DOHH2 (cell line): ENCODE data around the gene ADAMTS2.

ENCODE experiments used
- H3F3A ChIP-seq: fragments of 200-600 bp; sonication (generic), shearing (Covaris generic); 2 replicates; pipeline ENCODE4 v1.6.0; 2016; ENCODE audit warnings: antibody characterized with exemption, mild to moderate bottlenecking; ENCODE audit not compliant: control insufficient read depth, insufficient read depth
- H3K27ac ChIP-seq: fragments of 200-600 bp; sonication (generic); 2 replicates; pipeline ENCODE4 v1.5.1; 2014; ENCODE audit warnings: low read depth, mild to moderate bottlenecking, low read length, moderate library complexity
- H3K27me3 ChIP-seq: fragments of 200-600 bp; sonication (generic); 2 replicates; pipeline ENCODE4 v1.6.1; 2014; ENCODE audit warnings: mild to moderate bottlenecking, low read length, mixed read lengths; ENCODE audit not compliant: control insufficient read depth
- H3K36me3 ChIP-seq: fragments of 200-600 bp; sonication (generic); 2 replicates; pipeline ENCODE4 v1.6.1; 2014; ENCODE audit warnings: mild to moderate bottlenecking, low read length, moderate library complexity, mixed read lengths; ENCODE audit not compliant: control insufficient read depth
- H3K4me1 ChIP-seq: fragments of 200-600 bp; sonication (generic); 2 replicates; pipeline ENCODE4 v1.6.1; 2014; ENCODE audit warnings: mild to moderate bottlenecking, low read length, mixed read lengths; ENCODE audit not compliant: control insufficient read depth
- H3K4me2 ChIP-seq: fragments of 200-600 bp; sonication (generic); 2 replicates; pipeline ENCODE4 v1.6.0; 2014; ENCODE audit warnings: mild to moderate bottlenecking, low read length, moderate library complexity
- H3K4me3 ChIP-seq: fragments of 200-600 bp; sonication (generic); 2 replicates; pipeline ENCODE4 v1.5.1; 2014; ENCODE audit warnings: mild to moderate bottlenecking, low read length, mixed read lengths
- H3K79me2 ChIP-seq: fragments of 200-600 bp; sonication (generic); 2 replicates; pipeline ENCODE4 v1.6.1; 2014; ENCODE audit warnings: mild to moderate bottlenecking, low read length, mixed read lengths; ENCODE audit not compliant: control insufficient read depth
- H3K9me2 ChIP-seq: fragments of 200-600 bp; sonication (generic); replicated peaks from 2 replicates; pipeline ENCODE4 v1.6.1; 2014; ENCODE audit warnings: mild to moderate bottlenecking, low read length, mixed read lengths; ENCODE audit not compliant: control insufficient read depth
- H3K9me3 ChIP-seq: fragments of 200-600 bp; sonication (generic); 2 replicates; pipeline ENCODE4 v1.6.1; 2014; ENCODE audit warnings: antibody characterized with exemption, low read length, mixed read lengths; ENCODE audit not compliant: control insufficient read depth, insufficient read depth
- H4K20me1 ChIP-seq: fragments of 200-600 bp; sonication (generic); 2 replicates; pipeline ENCODE4 v1.6.0; 2014; ENCODE audit warnings: low read depth, mild to moderate bottlenecking, antibody characterized with exemption, low read length, moderate library complexity; ENCODE audit not compliant: control insufficient read depth, insufficient read depth
- EZH2phosphoT487 ChIP-seq: fragments of 200-600 bp; sonication (generic); IDR thresholded peaks from 2 replicates; pipeline ENCODE4 v1.6.1; 2017; ENCODE audit warnings: borderline replicate concordance, mild to moderate bottlenecking, antibody characterized with exemption, low read length, moderate library complexity, mixed read lengths
- TF ChIP-seq, protein P1 (sequence below): fragments of 200-600 bp; sonication (generic); IDR thresholded peaks from one replicate; pipeline ENCODE4 v1.5.1; 2014; ENCODE audit warnings: antibody characterized with exemption, mild to moderate bottlenecking, low read depth, low read length; ENCODE audit not compliant: poor library complexity, severe bottlenecking

The ADAMTS2 gene

GRCh38 chr5:179141867-179142266, 203.4 kb downstream of the ADAMTS2 start:
- no peaks in the 10 kb centered on the region for H3K36me3 ChIP-seq
- H3K4me2 ChIP-seq, result no peak overlapping the region
- H3K9me3 ChIP-seq, result no peaks in the 10 kb centered on the region
- TF ChIP-seq, protein P1, sequence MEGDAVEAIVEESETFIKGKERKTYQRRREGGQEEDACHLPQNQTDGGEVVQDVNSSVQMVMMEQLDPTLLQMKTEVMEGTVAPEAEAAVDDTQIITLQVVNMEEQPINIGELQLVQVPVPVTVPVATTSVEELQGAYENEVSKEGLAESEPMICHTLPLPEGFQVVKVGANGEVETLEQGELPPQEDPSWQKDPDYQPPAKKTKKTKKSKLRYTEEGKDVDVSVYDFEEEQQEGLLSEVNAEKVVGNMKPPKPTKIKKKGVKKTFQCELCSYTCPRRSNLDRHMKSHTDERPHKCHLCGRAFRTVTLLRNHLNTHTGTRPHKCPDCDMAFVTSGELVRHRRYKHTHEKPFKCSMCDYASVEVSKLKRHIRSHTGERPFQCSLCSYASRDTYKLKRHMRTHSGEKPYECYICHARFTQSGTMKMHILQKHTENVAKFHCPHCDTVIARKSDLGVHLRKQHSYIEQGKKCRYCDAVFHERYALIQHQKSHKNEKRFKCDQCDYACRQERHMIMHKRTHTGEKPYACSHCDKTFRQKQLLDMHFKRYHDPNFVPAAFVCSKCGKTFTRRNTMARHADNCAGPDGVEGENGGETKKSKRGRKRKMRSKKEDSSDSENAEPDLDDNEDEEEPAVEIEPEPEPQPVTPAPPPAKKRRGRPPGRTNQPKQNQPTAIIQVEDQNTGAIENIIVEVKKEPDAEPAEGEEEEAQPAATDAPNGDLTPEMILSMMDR, result no peak
- TF ChIP-seq EZH2phosphoT487, result no peak
- H3K4me1 ChIP-seq, result no peaks in the 10 kb centered on the region
- no peaks in the 10 kb centered on the region for H3K79me2 ChIP-seq
- H3K27ac ChIP-seq, result no peak overlapping the region
- no peaks in the 10 kb centered on the region for H3K27me3 ChIP-seq
- no peaks in the 10 kb centered on the region for H4K20me1 ChIP-seq
- no peak overlapping the region for H3K4me3 ChIP-seq
- H3K9me2 ChIP-seq, result no peaks in the 10 kb centered on the region
- H3F3A ChIP-seq, result no peaks in the 10 kb centered on the region

DNA sequence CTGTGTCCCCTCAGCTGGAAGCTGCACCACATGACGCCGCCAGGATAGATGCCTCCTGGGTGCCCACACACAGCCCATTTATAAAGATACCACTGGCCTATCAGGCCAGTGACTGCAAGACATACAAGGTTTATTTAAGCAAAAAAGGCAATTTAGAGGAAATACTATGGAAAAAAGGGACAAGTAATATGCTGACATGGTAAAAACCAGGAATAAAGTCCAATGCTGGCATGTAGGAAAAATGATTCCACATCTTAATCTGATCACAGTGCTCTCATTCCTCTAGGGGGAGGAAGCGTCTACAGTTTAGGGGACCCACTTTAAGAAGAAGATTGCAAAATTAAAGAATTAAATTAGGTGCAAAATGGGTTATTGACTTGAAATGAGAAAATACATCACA, 205.0 kb downstream of the ADAMTS2 start:
- no peaks in the 10 kb centered on the region for H3K9me3 ChIP-seq
- no peaks in the 10 kb centered on the region for H3F3A ChIP-seq
- TF ChIP-seq, protein P1, result no peak
- no peak for TF ChIP-seq EZH2phosphoT487
- no peaks in the 10 kb centered on the region for H3K36me3 ChIP-seq
- no peak overlapping the region for H3K4me2 ChIP-seq
- H3K79me2 ChIP-seq, result no peaks in the 10 kb centered on the region
- H3K9me2 ChIP-seq, result no peaks in the 10 kb centered on the region
- H4K20me1 ChIP-seq, result no peaks in the 10 kb centered on the region
- no peaks in the 10 kb centered on the region for H3K27me3 ChIP-seq
- H3K27ac ChIP-seq, result no peak overlapping the region
- no peak overlapping the region for H3K4me3 ChIP-seq
- no peaks in the 10 kb centered on the region for H3K4me1 ChIP-seq

- Histone ChIP-seq H3K4me3 (no peak overlapping the region), H3K9me2 (no peaks in the 10 kb centered on the region), H3F3A (no peaks in the 10 kb centered on the region), H3K27me3 (no peaks in the 10 kb centered on the region), H3K4me2 (no peak overlapping the region), H4K20me1 (no peaks in the 10 kb centered on the region), H3K4me1 (no peaks in the 10 kb centered on the region), H3K79me2 (no peaks in the 10 kb centered on the region), H3K27ac (no peak overlapping the region), H3K9me3 (no peaks in the 10 kb centered on the region), H3K36me3 (no peaks in the 10 kb centered on the region)
- TF ChIP-seq EZH2phosphoT487, result no peak
- TF ChIP-seq, protein P1, result no peak
Observed at GRCh38 chr5:179139936-179140235, 205.4 kb downstream of the ADAMTS2 start.
